GM21526 (cell line): Measurements from ENCODE around the gene ZGPAT.

Source experiments
- ATAC-seq: cut with Tn5 transposase; IDR thresholded peaks from one replicate; pipeline ENCODE4 v1.9.1; 2021; ENCODE audit warnings: moderate library complexity; ENCODE audit not compliant: unreplicated experiment, low FRiP score

The ZGPAT gene

DNA sequence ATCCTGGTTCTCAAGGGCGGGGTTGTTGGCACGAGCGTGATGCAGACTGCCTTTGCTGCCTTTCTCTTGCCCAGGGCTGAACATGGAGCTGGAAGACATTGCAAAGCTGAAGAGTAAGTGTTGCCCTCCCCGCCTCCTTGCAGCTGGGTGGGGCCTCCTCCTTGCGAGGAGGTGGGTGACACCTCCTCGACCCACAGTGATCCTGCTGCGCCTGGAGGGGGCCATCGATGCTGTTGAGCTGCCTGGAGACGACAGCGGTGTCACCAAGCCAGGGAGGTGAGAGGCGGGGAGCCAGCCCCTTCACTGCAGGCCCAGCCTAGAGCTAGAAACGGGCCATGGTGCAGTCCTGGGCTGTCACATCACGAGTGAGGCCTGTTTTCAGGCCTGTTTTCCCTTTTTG, 29.8 kb upstream of the ZGPAT start:
- ATAC-seq: no peak

GRCh38 chr20:63678667-63679465, 29.0 kb upstream of the ZGPAT start:
- ATAC-seq: no peak

DNA sequence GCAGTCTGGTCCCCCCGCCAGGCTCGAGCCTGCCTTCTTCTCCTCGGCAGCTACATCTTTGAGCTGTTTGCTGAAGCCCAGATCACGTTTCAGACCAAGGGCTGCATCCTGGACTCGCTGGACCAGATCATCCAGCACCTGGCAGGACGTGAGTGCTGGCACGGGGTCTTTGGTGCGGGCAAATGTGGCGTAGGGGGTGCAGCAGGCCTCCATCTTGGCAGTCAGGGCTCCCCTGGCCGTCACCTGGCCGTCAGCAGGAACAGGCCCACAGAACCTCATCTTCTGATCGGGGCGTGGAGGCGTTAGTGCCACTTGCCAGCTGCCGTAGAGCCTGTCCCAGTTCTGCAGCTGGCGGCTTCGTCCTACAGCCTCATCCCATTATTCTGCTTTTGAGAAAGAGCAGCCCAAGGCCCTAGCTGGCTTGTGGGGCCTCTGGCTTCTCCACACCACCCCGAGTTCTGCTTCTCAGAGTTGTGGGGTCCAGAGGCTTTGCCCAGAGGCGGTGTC, 28.0 kb upstream of the ZGPAT start:
- ATAC-seq: no peak

GRCh38 chr20:63680427-63680826, 27.4 kb upstream of the ZGPAT start:
- no peak for ATAC-seq

GRCh38 chr20:63680857-63681608, 26.8 kb upstream of the ZGPAT start:
- ATAC-seq: no peak

- ATAC-seq: no peak
Observed at GRCh38 chr20:63681609-63682142, 26.2 kb upstream of the ZGPAT start.

DNA sequence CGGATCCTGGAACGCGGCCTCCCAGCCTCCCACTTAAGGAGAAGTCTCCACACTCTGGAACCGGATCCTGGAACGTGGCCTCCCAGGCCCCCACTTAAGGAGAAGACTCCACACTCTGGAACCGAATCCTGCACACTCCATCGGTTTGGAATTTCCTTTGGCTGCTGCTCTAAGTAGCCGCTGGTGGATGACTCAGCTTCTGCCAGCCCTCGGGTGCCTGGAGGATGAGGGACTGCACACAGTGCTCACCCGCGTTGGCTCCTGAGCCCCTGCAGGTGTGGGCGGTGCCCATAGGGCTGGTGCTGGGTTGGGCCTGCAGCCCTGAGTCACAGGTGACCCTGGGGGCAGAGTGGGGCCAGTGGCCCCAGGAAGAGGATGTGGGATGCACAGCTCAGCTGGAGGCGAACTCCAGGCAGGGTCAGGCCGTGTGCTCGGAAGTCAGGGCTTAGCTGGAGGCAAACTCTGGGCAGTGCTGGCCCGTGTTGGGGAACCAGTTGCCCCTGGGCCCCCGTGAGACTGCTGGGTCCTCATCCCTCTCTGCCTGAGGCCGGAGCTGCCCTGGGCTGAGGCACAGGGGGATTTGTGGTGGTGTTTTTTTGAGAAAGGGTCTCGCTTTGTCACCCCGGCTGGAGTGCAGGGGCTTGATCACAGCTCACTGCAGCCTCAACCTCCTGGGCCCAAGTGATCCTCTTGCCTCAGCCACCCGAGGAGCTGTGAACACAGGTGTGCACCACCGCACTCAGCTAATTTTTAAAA, 25.3 kb upstream of the ZGPAT start:
- ATAC-seq: no peak

GRCh38 chr20:63685269-63686026, 22.4 kb upstream of the ZGPAT start:
- no peak for ATAC-seq

DNA sequence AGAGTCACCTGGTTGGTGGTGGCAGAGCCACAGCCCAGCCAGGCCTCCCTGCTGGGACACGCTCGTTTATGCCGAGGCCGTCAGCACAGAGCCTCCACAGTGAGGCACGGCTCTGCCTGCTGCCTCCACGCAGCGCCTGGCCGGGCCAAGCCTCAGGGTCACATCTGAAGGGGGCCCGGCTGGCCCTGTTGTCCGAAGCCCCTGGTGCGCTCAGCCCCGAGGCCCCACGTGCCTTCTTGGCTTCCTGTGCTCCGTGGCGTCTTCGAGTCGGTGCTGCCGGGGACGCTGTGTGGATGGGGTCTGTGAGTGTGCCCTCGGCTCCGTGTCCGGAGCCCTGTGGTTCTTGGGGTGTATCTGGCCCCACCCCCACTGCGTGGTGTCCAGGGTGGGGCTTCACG, 21.7 kb upstream of the ZGPAT start:
- no peak for ATAC-seq

GRCh38 chr20:63686492-63687321, 21.1 kb upstream of the ZGPAT start:
- no peak for ATAC-seq

DNA sequence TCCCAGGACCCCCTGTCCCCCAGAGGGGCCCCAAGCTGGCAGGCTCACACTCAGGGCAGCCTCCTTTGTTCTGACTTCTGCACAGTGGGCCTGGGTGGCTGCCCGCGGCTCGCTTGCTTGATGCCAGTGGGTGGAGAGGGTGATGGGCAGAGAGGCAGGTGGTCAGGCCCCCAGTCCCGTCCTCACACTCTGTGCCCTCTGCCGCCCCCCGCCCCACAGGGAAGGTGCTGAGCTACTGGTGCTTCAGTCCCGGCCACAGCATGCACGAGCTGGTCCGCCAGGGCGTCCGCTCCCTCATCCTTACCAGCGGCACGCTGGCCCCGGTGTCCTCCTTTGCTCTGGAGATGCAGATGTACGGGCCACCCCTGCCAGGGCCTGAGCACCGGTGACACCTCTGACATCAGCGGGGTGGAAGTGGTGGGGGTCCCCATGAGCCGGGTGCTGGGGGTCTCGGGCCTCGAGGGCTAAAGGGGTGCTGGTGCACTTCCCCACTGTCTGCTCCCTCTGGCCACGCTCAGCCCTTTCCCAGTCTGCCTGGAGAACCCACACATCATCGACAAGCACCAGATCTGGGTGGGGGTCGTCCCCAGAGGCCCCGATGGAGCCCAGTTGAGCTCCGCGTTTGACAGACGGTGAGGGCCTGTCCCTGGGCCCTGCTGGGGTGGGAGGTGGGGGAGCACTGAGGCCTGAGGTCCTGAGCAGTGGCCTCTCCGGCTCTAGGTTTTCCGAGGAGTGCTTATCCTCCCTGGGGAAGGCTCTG, 20.2 kb upstream of the ZGPAT start:
- ATAC-seq: no peak

DNA sequence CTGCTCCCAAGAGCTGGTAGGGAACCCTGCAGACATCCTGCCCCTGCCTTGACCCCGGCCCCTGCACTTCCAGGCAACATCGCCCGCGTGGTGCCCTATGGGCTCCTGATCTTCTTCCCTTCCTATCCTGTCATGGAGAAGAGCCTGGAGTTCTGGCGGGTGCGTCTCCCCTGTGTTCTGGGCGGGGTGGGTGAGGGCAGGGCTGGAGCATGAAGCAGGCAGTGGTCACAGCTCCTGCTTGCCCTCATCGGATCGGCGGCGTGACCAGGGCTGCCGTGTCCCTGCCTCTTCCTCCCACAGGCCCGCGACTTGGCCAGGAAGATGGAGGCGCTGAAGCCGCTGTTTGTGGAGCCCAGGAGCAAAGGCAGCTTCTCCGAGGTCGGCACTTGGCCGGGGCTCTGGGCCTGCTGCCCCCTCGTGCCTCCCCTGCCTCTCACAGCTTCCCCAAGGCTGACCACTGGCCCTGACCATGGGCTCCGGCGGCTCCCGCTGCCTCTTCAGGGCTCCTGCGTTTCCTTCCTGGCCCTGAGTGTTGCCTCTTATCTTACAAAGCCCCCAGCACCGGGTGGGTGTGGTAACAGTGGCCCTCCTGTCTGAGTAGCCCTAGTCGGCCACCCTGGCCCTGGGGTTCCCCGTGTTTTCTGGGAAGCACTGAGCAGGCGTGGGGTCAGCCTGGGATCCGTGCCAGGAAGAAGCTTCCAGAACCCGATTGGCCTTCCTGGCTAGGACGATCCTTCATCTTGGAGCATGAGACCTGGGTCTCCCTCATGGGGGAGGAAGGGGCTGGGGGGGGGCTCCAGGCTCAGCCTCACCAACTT, 19.4 kb upstream of the ZGPAT start:
- ATAC-seq: no peak

DNA sequence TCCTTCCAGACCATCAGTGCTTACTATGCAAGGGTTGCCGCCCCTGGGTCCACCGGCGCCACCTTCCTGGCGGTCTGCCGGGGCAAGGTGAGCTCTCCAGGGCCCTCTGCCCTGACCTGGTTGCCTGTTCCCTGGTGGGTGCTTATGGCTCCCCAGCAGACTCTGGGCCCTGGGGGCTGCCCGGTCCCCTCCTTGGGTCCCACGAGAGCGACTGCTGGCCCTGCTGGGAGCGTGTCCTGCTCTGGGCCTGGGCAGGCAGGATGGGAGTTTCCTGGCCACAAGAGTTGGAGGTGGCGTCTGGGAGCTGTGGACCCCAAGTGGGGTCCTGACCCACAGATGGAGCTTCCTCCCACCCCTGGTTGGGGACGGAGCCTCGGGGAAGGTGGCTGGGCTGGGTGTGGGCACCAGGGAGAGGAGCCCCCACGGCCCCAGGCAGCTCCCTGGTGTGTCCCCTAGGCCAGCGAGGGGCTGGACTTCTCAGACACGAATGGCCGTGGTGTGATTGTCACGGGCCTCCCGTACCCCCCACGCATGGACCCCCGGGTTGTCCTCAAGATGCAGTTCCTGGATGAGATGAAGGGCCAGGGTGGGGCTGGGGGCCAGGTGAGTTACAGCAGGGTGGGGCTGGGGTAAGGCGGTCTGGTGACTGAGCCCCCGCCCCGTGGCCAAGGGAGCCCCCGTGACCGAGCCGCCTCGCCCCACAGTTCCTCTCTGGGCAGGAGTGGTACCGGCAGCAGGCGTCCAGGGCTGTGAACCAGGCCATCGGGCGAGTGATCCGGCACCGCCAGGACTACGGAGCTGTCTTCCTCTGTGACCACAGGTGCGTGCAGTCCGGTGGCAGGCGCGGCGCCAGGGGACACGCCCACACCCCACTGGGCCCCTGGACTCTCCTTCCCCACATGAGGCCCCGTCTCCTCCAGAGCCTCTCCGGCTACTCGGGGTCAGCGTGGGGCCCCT, 18.5 kb upstream of the ZGPAT start:
- no peak for ATAC-seq

DNA sequence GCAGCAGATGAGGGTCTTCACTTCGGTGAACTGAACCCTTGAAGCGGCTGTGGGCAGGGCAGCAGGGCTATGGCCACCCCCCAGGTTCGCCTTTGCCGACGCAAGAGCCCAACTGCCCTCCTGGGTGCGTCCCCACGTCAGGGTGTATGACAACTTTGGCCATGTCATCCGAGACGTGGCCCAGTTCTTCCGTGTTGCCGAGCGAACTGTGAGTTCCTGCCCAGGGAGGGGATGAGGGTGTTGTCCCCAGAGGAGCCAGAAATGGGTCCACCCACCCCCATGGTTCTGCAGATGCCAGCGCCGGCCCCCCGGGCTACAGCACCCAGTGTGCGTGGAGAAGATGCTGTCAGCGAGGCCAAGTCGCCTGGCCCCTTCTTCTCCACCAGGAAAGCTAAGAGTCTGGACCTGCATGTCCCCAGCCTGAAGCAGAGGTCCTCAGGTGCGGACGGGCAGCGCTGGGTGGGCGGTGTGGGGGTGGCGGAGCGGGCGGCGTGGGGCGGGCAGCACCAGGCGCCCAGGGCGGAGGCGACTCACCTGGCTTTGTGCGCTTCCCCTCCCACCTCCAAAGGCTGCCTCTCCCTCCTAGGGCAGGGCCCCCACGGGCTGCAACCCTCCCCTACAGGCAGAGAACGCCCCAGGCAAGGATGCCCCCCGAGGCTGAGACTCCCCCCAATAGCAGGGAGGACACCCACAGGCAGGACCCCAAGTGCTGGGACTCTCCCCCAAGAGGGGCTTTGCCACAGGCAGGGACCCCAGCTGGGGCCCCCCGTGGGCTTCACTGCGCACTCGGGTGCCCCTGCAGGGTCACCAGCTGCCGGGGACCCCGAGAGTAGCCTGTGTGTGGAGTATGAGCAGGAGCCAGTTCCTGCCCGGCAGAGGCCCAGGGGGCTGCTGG, 17.6 kb upstream of the ZGPAT start:
- ATAC-seq: no peak

- no peak for ATAC-seq
Observed at GRCh38 chr20:63690898-63691710, 16.7 kb upstream of the ZGPAT start.
